ENCODE data around the gene ALDH3A2.

Gene ALDH3A2

DNA sequence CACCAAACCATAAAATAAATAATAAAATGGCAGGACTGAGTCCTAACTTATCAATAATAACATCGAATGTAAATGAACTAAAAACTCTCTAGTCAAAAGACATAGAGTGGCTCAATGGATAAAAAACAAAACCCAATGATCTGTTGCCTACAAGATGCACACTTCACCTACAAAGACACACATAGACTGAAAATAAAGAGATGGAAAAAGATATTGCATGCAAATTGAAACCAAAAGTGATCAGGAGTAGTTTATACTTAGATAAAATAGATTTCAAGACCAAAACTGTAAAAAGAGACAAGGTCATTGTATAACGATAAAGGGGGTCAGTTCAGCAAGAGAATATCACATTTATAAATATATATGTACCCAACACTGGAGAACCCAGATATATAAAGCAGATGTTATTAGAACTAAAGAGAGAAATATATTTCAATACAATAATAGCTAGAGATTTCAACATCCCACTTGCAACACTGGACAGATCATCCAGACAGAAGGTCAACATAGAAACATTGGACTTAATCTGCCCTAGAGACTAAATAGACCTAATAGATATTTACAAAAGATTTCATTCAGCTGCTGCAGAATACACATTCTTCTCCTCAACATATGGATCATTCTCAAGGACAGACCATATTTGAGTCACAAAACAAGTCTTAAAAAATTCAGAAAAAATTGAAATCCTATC, 38.0 kb downstream of the ALDH3A2 start:
- in situ Hi-C loops (cut with HindIII; ENCODE audit: low sequenced_read_pairs): no loop called here
- no peak overlapping the region for H3K4me3 ChIP-seq (ENCODE audit: low read depth, low read length)
- TF ChIP-seq, protein P1, sequence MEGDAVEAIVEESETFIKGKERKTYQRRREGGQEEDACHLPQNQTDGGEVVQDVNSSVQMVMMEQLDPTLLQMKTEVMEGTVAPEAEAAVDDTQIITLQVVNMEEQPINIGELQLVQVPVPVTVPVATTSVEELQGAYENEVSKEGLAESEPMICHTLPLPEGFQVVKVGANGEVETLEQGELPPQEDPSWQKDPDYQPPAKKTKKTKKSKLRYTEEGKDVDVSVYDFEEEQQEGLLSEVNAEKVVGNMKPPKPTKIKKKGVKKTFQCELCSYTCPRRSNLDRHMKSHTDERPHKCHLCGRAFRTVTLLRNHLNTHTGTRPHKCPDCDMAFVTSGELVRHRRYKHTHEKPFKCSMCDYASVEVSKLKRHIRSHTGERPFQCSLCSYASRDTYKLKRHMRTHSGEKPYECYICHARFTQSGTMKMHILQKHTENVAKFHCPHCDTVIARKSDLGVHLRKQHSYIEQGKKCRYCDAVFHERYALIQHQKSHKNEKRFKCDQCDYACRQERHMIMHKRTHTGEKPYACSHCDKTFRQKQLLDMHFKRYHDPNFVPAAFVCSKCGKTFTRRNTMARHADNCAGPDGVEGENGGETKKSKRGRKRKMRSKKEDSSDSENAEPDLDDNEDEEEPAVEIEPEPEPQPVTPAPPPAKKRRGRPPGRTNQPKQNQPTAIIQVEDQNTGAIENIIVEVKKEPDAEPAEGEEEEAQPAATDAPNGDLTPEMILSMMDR (IDR thresholded peaks at IDR 0.05; ENCODE audit: low read depth, low read length): no peak
- no peak for DNase-seq (ENCODE audit: low read depth, low spot score)

DNA sequence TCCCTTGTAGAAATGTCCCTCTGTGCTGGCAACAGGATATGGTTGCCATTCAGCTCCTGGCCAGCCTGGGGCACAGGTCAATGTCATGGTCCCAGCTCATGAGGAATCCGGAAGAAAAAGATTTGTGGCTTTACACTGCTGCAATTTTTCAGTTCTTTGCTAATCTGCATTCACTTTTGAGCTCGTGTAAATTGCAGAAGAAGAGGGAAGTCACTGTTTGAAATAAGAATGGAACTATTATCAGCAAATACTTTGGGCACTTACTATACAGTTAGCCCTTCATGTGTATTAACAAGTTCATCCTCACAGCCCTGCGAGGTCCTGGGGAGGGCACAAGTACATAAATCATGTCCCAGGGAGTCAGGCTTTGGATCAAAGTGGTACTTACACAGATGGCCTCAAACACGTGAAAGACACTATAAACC, 53.7 kb downstream of the ALDH3A2 start:
- no peak for DNase-seq (ENCODE audit: low read depth, low spot score)
- in situ Hi-C loops (cut with HindIII; ENCODE audit: low sequenced_read_pairs): no loop called here
- H3K4me3 ChIP-seq (ENCODE audit: low read depth, low read length): no peak overlapping the region
- TF ChIP-seq, protein P1 (IDR thresholded peaks at IDR 0.05; ENCODE audit: low read depth, low read length): no peak

DNA sequence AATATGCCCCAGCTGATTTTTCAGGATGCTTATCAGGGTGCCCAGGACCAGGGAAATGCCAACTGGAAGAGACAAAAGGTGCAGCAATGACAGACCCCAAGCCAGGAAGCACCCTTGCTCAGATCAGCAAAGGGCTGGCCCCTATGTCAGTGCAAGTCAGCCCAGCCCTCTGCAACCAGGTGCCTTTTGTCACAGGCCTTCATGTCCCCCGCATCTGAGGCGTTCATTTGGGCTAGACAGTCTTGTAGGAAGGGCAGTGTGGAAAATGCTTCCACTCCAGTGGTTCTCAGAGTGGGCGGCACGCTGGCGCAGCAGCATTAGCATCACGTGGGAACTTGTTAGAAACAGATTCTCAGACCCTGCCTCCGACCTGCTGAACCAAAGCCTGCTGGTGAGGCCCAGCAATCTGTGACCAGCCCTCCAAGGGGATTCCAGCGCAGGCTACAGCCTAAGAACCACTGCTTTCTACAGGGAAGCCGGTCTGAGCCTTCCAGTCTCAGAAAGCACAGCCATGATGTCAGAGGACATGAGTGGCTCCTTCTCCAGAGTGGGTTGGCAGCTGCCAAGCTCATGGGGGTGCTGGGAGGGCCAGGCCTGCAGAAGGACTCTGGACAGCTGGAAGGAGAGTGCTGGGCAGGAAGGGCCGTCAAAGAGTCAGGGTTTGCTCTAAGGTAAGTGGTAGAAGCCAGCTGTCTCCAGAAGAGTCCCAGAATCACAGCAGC, 54.7 kb downstream of the ALDH3A2 start:
- TF ChIP-seq, protein P1 (IDR thresholded peaks at IDR 0.05; ENCODE audit: low read depth, low read length): no peak
- no peak overlapping the region for H3K4me3 ChIP-seq (ENCODE audit: low read depth, low read length)
- in situ Hi-C loops (cut with HindIII; ENCODE audit: low sequenced_read_pairs): no loop called here
- no peak for DNase-seq (ENCODE audit: low read depth, low spot score)

- in situ Hi-C loops (cut with HindIII; ENCODE audit: low sequenced_read_pairs): no loop called here
- H3K4me3 ChIP-seq (ENCODE audit: low read depth, low read length): no peak overlapping the region
- DNase-seq (ENCODE audit: low read depth, low spot score): no peak
- TF ChIP-seq, protein P1 (IDR thresholded peaks at IDR 0.05; ENCODE audit: low read depth, low read length): no peak
Observed at GRCh38 chr17:19703828-19704613, 55.5 kb downstream of the ALDH3A2 start.

DNA sequence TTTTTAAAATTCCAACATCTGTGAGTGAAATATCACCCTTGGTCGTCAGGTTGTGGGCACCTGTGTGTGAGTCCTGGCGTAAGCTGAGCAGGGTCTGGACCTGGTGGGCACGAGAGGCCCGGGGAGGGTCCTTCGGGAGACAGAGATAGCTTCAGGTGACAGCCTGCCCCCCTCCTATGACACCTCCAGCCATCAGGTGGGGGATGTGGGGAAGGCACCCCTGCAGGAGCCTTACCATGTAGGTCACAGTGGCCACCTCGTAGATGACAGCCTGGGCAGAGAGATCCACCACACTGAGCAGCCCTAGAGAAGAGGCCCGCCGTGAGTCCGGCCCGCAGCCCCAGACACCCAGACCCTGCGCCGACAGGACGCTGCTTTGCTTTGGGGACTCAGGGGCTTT, 56.6 kb downstream of the ALDH3A2 start:
- in situ Hi-C loops (cut with HindIII; ENCODE audit: low sequenced_read_pairs): no loop called here
- DNase-seq (ENCODE audit: low read depth, low spot score): no peak
- no peak overlapping the region for H3K4me3 ChIP-seq (ENCODE audit: low read depth, low read length)
- TF ChIP-seq, protein P1 (IDR thresholded peaks at IDR 0.05; ENCODE audit: low read depth, low read length): no peak

All from astrocyte of the spinal cord (primary cell).